Stomach (tissue), 4 donors: ENCODE data around the gene KIDINS220.

Source experiments
- CTCF ChIP-seq, 7 experiments: fragments of 450-650 bp in 4 of 7; fragments of 200-600 bp in 3 of 7; sonication (generic) in 3 of 7; IDR thresholded peaks; one replicate each; pipeline ENCODE4 v1.5.1; 2016 to 2019; ENCODE audit warnings: antibody characterized with exemption in 7 of 7, control low read depth in 2 of 7, mild to moderate bottlenecking in 1 of 7
- POLR2A ChIP-seq, 4 donors: fragments of 450-650 bp; IDR thresholded peaks; one replicate each; pipeline ENCODE4 v1.6.1; 2016; ENCODE audit warnings: antibody characterized with exemption in 4 of 4, control low read depth in 2 of 4, mild to moderate bottlenecking in 1 of 4, moderate library complexity in 1 of 4

- TF ChIP-seq CTCF (IDR thresholded peaks at IDR 0.05) (no peak), POLR2A (IDR thresholded peaks at IDR 0.05) (no peak)
Observed at GRCh38 chr2:8860239-8860638, 22.8 kb upstream of the KIDINS220 start.
